ENCODE results near the gene ENTPD7. TPM values are rescaled to one million over a fixed set of nuclear protein-coding genes. Genes with fewer than 3 reads are reported as not detected.

Gene ENTPD7
- polyA plus RNA-seq, 4 donors = 18.0 to 23.1 (median 19.9) TPM

- DNase-seq (ENCODE audit: low read depth in 4 of 4, low spot score in 2 of 4) = no peak
Measured at GRCh38 chr10:99633832-99634231, 25.5 kb upstream of the ENTPD7 start.

- DNase-seq (ENCODE audit: low read depth in 4 of 4, low spot score in 2 of 4) = no peak
Measured at GRCh38 chr10:99647601-99648151, 11.6 kb upstream of the ENTPD7 start.

- DNase-seq (ENCODE audit: low read depth in 4 of 4, low spot score in 2 of 4) = no peak
Measured at GRCh38 chr10:99648717-99649116, 10.6 kb upstream of the ENTPD7 start.

DNA sequence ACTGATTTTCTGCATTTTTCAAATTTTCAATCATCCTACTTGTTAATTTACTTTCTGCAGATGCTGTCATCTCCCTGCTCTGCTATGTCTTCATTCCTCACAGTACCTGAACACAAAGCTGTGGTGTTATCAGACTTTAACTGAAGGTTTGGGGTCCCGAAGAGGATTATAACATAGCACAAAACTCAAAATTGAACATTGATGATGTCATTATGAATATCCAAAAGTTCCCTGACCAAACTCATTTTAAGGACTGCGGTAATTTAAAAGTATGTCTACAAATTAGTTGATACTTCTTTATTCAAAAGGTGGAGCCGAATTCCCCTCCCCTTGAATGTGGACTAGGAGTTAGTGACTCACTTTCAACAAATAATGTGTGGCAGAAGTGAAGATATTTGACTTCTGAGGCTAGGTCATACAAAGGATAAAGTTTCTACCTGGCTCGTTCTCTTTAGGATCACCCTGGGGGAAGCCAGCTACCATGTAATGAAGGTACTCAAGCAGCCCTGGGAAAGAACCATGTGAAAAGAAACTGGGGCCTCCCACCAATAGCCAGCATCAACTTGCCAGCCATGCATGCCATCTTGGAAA, 6.4 kb upstream of the ENTPD7 start:
- no peak for DNase-seq (ENCODE audit: low read depth in 4 of 4, low spot score in 2 of 4)

DNA sequence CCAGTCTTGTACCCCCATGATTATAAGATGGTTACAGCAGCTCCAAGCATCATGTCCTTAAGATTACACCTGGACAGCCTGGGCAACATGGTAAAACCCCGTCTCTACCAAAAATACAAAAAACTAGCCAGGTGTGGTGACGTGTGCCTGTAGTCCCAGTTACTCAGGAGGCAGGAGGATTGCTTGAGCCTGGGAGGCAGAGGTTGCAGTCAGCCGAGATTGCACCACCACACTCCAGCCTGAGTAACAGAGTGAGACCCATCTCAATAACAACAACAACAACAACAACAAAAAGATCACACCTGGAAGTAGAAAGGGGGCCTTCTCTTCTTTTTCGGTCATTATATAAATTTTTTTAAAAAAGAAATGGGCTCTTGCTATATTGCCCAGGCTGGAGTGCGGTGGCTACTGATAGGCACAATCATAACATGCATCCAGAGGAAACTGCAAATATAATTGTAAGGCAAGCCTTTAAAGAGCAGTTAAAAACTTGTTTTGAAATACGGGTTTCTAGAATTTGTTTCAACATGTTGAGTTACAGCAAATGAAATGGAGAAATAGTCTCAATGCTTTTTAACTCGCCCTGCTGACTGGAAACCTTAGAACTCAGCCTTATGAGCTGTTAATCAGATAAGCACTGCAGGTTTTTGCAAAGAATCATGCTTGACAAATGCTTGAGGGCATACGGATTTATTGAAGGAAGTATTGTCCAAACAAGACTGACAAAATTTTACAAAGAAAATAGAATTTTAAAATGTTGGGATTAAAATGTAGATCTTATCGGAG, 4.7 kb upstream of the ENTPD7 start:
- no peak for DNase-seq (ENCODE audit: low read depth in 4 of 4, low spot score in 2 of 4)

GRCh38 chr10:99656199-99657064, 2.9 kb upstream of the ENTPD7 start:
- DNase-seq (ENCODE audit: low read depth in 4 of 4, low spot score in 2 of 4) = no peak

DNA sequence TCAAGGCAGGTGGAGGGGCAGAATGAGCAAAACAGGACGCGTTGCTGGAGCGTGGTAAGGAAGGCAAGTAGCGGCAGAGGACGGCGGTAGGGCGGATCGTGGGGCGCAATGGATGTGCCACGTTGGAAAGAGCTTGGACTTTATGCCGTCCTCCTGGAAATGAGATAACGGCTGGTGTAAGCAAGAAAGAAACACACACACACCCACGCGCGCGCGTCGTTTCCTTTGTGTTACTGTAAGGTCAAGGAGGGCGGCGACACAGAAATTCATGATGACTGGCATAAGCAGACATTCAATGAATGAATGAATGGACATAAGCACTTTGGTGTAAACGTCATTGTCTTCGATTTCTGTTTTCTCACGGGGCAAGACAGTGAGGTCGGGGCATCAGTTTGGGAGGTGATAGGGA, 683 bp upstream of the ENTPD7 start:
- DNase-seq (ENCODE audit: low read depth in 4 of 4, low spot score in 2 of 4) = no peak

- DNase-seq (ENCODE audit: low read depth in 4 of 4, low spot score in 2 of 4) = no peak
Measured at GRCh38 chr10:99659868-99660366, 608 bp downstream of the ENTPD7 start.

GRCh38 chr10:99660662-99661376, 1.5 kb downstream of the ENTPD7 start:
- DNase-seq (ENCODE audit: low read depth in 4 of 4, low spot score in 2 of 4) = no peak

DNA sequence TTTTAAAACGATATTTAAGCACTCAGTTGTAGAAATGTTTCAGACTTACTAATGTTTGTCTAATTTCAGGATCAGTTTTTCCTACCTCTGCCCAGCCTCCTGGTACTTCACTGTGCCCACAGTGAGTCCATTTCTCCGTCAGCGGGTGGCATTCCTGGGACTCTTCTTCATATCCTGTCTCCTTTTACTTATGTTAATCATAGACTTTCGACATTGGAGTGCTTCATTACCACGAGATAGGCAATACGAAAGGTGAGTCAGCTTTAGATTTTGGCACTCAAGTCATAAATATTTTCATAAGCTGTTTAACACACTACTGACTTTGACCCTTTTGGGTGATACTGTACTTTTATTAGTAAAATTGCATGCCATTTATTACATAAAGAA, 2.1 kb downstream of the ENTPD7 start:
- DNase-seq (ENCODE audit: low read depth in 4 of 4, low spot score in 2 of 4) = no peak

- no peak for DNase-seq (ENCODE audit: low read depth in 4 of 4, low spot score in 2 of 4)
Measured at GRCh38 chr10:99665304-99665703, 6.0 kb downstream of the ENTPD7 start.

- DNase-seq (ENCODE audit: low read depth in 4 of 4, low spot score in 2 of 4) = no peak
Measured at GRCh38 chr10:99667108-99667751, 7.9 kb downstream of the ENTPD7 start.

- no peak for DNase-seq (ENCODE audit: low read depth in 4 of 4, low spot score in 2 of 4)
Measured at GRCh38 chr10:99671386-99671785, 12.1 kb downstream of the ENTPD7 start.

GRCh38 chr10:99672884-99673283, 13.6 kb downstream of the ENTPD7 start:
- DNase-seq (ENCODE audit: low read depth in 4 of 4, low spot score in 2 of 4) = no peak

- DNase-seq (ENCODE audit: low read depth in 4 of 4, low spot score in 2 of 4) = no peak
Measured at GRCh38 chr10:99673492-99673891, 14.2 kb downstream of the ENTPD7 start.

- DNase-seq (ENCODE audit: low read depth in 4 of 4, low spot score in 2 of 4) = no peak
Measured at GRCh38 chr10:99674762-99675161, 15.5 kb downstream of the ENTPD7 start.

DNA sequence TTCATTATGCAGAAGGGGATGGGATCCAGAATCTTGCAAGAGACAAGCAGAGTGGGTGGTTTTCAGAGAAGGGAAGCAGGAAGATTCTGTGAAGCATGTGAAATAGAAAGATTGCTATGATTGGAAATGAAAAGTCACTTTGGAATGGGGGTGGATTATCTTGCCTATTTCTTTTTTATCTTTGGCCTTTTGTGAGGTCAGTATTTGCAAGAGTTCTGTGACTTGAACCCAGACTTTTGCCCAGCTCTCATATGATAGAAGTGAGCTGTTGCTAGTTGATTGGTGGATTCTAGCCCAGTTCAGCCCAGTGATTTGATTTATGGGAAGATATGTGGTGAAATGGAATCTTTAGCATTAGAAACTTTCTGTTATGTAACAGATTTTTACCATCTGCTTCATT, 17.1 kb downstream of the ENTPD7 start:
- no peak for DNase-seq (ENCODE audit: low read depth in 4 of 4, low spot score in 2 of 4)

- no peak for DNase-seq (ENCODE audit: low read depth in 4 of 4, low spot score in 2 of 4)
Measured at GRCh38 chr10:99676895-99677294, 17.6 kb downstream of the ENTPD7 start.

- DNase-seq (ENCODE audit: low read depth in 4 of 4, low spot score in 2 of 4) = no peak
Measured at GRCh38 chr10:99678921-99679320, 19.6 kb downstream of the ENTPD7 start.

DNA sequence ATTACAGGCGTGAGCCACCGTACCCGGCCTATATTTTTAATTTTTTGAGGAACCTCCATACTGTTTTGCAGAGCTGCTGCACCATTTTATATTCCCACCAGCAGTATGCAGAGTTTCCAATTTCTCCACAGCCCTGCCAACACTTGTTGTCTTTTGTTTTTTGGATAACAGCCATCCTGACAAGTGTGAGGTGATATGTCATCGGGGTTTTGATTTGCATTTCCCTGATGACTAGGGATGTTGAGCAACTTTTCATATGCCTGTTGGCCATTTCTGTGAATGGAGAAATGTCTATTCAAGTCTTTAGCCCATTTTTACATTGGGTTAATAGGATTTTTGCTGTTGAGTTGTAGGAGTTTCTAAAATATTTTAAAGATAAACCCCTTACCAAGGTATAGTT, 22.2 kb downstream of the ENTPD7 start:
- no peak for DNase-seq (ENCODE audit: low read depth in 4 of 4, low spot score in 2 of 4)

Measured in left renal cortex interstitium (tissue), 4 donors.